Measurements from ENCODE around the gene KAT6B. TPM values are rescaled to one million over a fixed set of nuclear protein-coding genes. Genes with fewer than 3 reads are reported as not detected.
"Not testable (repeated sequence)": the region's sequence is repeated elsewhere in the genome, so short reads cannot be mapped to it uniquely, and the experiment has no call there.

Gene KAT6B
- total RNA-seq, 1 donor from 2014 or later, result 57.3 TPM

DNA sequence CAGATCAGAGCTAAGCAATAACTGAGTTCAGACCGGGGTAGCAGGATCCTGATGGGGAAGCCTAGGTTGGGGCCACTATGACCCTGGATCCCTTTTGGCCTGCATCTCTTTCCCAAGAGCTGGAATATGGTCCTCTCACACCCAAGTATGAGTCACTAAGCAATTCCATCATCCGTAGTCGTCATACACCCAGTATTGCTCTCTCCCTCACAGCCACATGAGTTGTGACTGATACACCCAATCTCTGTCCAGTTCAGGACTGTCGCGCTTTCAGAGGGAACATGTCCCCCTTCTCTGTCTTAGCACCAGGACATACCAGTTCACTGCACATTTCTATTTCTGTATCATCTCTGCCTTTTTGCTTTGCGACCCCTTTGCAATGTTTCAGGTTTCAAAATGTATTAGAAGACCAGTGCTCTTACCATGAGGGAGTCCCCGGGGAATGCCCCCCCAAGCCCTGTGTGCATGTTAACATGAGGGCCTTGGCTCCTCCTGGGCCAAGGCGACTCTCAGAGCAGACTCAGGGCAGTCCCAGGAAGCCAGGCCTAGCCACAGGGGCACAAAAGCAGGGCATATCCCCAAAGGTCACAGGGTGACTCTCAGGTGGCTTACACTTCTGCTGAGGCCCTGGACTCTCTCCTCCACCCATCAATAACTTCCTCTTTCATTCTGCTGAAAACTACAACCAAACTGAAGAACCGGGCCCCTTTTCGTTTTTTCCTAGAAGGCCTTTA is 209.7 kb downstream of the KAT6B start:
- DNase-seq (ENCODE audit: low spot score), result no peak
- ATAC-seq, result no peak
- intact Hi-C loops (cut with DNase I), result no loop called here

DNA sequence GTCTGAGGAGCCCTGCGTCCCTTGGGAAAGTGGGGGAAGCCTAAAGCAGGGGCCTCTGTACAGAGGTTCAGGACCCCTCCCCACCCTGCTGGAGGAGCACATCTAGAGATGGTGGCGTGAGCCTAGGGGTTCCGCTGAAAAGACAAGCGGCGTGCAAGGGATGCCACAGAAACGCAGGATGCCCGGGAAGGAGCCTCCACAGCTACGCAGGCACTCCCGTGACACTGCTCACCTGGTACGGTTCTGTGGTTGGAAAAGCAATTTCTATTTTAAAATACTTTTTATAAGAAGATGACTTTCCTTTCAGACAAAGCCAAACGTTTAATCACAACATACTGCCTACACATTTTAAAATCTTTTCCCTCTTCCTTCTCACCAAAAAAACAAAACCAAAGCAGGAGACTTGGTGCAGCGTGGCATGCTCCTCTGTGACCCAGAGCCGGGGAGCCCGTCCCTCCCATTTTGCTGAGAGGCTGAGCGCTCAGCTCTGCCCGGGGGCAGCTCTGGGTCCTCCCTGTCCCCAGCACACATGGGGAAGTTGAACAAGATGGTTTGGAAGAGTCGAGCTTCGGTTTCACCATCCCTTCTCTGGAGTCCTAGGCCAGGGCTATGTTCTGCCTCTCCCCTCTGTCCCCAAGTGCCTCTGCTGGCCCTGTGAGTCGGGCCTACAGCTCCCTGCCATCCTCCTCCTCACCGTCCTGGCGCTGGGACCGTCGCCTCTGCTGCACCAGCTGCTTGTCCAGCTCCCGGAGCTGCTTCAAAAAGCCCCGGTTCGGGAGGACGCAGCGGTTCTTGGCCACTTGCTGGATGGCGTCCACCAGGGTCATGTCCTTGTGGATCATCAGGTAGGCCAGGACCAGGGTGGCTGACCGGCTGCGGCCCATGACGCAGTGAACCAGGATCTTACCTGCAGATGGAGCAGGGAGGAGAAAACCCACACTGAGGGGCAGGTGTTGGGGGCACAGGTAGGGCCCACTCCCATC is 211.1 kb downstream of the KAT6B start:
- ATAC-seq (no peak), DNase-seq (ENCODE audit: low spot score) (no peak)
- intact Hi-C loops (cut with DNase I), result no loop called here

DNA sequence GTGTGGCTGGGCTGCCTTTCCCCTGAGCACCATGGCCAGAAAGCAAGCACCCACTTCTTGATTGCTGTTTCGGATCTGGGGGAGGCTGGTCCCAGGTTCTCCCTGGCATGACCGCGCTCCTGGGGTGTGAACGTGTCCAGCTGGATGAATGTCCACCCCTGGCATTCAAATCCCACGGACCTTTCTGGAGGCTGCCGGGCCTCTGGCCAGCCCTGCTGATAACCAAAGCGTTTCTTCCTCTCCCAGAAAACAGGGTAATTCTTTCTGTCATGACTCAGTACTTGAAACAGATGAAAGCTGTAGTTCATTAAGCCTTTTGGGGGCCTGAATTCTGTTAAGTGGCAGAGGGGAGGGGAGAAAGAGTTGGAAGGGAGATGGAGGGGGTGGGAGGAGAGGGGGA is 211.9 kb downstream of the KAT6B start:
- ATAC-seq, result no peak
- intact Hi-C loops (cut with DNase I), result no loop called here
- DNase-seq (ENCODE audit: low spot score), result no peak

DNA sequence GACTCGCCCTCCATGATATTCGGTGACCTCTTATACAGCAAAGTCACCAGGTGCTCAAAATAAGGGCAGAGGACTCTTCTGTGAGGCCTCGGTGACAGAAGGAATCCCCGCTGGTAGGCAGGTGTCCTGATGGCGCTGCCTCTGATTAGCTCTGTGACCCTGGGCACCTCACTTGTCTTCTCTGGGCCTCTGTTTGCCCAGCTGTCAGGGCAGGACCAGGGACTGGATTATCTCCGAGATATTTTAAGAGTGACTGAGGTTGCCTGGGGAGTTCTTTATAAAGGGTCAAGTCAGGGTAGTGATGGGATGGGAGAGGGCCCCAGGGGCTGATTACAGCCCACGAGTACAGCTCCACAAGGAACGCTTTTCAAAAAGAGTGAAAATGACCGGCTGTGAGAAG is 214.2 kb downstream of the KAT6B start:
- no peak for ATAC-seq
- no peak for DNase-seq (ENCODE audit: low spot score)
- intact Hi-C loops (cut with DNase I), result no loop called here

DNA sequence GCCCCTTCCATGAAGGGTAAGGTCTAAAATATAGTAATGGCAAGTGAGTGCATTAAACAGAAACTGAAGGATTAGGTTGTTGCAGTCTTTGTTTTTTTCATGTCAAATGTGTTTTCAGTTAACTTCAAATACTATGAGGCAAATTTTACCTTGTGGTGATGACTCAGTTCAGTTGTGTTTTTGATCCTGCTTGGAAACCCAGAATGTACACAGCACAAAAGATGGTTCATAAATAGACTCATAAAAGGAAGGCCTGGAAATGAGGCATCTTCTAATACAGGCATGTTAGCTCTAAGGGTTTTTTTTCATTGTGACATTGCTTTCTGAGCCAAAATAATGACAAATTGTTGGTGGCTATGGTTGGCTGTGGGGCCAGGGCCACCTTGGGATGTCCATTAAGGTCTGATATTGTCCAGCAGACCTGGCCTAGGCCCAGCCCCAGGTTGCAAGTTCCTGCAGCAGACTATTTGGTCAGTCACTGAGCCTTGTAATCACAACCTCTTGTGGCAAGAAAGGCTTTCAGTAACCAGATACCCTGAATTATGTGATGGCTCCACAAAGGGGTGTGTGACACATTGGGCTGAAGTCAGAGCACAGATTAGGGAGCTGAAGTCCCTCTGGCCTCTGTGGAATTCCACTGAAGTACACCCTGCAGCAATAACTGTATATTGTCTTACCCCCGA is 216.0 kb downstream of the KAT6B start:
- intact Hi-C loops (cut with DNase I), result no loop called here
- DNase-seq (ENCODE audit: low spot score) (no peak), ATAC-seq (no peak)

DNA sequence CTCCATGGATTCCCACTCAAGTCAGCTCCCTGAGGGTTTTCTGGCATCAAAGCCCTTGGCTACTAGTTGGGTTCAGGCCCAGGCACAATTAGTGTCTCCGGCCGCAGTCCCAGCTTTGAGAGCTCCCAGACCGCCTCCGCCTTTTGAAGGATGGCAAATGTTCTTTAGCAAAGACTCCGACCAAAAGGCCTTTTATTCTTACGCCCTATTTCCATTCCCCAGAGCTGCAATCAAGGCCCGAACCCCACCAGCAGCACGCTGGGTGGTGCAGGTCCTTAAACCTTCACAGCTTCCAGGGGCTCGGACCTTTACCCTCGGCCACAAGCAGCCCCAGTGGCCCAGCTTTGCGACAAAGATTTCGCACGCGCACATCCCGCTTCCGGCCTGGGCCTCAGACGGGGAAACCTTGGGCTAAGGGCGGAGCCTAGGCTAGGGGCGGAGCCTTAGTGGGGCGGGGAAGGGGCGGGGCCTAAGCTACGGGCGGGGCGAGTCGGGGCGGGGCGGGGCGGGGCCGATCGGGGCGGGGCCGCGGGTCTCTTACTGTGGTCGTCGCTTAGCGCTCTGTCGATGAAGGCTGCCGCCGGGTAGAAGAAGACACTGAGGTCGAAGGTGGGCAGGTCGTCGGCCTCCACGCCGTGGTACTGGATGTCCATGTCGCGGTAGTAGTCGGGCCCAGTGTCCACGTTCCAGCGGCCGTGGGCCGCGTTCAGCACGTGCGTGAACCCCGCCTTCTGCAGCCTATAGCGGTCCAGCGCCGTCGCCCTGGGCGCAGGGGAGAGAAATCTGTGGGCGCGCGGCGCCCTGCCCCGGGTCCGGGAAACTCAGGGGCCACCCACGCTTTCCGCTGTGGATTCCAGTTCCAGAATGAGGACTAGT is 217.1 kb downstream of the KAT6B start:
- DNase-seq (ENCODE audit: low spot score), result no peak
- intact Hi-C loops (cut with DNase I), result no loop called here
- ATAC-seq, result no peak

DNA sequence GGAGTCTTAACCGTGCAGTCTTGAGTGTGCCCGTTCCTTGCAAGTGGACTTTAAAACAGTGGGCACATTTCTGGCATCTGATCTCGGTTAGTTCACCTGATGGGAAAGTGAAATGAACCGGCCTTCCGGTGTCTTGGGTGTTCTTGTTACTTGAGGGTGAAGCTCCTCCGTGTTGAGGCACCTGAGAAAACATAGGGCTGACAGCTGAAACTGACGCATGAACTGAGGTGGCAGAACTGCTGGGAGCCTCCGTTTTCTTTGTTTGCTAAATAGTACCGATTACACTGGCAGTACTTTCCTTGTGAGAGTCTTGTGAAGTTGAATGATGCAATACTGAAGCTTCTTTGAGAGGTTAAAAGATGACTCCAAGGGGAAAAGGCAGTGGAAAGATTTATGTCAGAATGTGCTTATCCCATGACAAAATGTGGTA is 222.3 kb downstream of the KAT6B start:
- intact Hi-C loops (cut with DNase I), result no loop called here

DNA sequence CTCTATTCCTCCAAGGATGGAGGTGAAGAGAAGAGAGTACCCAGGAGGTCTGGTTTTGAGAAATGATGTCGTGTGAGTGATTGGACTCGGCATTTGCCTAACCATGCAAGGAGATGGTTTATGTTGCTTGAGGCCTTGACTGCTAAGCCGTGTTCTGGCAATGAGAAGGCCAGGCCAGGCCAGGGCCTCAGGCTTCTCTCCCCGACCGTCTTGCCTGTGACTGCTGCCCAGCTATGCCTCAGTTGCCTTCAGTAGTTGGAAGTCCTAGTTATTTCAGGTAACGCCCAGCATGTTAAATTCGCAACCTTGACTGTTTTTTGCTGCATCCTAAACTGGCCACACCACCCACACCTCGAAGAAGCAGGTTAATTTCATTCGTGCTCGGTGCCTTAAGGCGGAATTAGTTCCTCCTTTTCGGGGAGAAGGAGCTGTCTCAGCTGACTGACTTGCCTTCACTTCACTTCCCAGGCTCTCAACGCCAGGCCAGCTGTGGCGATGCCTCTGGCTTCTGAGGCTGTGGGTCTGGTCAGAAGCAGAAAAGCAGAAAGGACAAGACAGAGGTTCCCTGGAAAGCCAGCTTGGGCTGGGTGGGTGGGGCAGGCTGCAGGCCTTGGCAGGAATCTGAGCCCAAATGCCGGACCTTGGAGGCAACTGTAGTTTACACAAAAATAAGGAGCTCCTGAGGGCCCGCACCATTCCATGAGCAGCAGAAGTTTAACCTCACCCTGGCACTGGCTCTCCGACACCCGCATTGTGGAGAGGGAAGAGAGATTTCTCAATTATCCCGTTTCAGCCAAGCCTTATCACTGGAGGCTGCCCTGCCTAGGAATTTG is 223.1 kb downstream of the KAT6B start:
- intact Hi-C loops (cut with DNase I), result no loop called here
- DNase-seq (ENCODE audit: low spot score) (no peak), ATAC-seq (peak; percentile 74)

More for the DNA sequence above, 222.3 kb downstream of the KAT6B start:
- ATAC-seq (peak; percentile 88), DNase-seq (ENCODE audit: low spot score) (no peak)

DNA sequence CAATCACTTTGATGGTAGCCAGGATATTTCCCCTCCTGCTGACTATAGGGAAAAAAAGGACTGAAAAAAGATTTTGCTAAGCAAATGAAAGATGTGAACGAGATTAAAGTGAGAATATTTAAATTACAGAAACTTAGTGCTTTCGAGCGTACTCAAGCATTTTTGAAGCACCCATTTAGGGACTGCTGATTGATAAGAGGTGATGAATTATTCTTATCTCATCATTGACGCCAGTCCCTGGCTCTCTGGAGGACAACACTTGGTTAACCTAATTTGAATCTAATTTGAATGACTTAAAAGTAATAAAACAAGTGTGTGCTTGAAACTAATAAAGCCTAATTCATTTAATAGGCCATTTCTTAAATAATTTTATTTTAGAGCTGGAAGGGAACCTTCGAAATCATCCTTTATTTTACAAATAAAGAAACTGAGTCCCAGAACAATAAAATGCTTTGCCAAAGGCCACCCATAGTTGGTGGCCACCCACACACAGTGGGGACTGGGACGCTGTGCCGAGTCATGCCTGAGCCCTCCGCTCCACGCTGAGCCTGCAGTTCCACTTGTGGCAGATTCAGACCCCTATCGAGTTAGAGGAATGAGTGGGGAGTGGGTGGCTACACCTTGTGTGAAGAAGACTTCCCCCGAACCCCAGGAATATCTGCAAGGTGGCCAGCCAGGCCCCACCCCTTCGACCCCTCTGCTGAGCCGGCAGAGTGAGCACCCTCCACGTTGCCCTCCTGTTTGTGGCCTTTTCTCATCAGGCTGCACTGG is 223.9 kb downstream of the KAT6B start:
- DNase-seq (ENCODE audit: low spot score), result no peak
- intact Hi-C loops (cut with DNase I), result no loop called here
- ATAC-seq, result no peak

DNA sequence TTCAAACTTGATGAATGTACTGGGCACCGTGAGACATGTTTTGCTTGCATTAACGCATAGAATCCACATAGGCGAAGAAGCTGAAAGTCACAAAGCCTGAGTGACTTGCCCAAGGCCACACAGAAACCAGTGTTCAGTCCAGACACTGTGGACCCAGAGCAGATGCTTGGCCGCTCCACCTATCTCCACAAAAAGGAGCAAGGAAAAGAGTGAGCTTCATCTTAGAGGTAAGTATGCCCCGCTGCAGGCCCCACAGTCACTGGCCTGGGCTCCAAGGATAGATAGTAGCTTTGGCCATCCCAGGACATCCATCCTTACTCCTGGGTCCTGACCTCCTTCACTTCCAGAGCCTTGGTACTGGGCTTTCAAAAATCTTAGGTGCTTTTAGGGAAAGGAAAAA is 224.9 kb downstream of the KAT6B start:
- ATAC-seq (no peak), DNase-seq (ENCODE audit: low spot score) (no peak)
- intact Hi-C loops (cut with DNase I), result no loop called here

DNA sequence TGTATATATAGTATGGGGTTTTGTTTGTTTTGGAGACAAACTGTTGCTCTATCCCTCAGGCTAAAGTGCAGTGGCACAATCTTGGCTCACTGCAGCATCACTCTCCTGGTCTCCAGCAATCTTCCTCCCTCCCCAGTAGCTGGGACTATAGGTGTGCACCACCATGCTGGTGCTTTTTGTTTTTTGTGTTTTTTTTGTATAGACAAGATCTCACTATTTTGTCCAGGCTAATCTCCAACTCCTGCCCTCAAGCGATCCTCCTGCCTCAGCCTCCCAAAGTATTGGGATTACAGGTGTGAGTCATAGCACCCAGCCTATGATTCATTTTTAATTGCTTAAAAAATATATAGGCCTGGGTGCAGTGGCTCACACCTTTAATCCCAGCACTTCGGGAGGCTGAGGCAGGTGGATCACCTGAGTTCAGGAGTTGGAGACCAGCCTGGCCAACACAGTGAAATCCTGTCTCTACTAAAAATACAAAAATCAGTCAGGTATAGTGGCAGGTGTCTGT is 229.6 kb downstream of the KAT6B start:
- intact Hi-C loops (cut with DNase I); ATAC-seq; DNase-seq (ENCODE audit: low spot score): not testable (repeated sequence)

DNA sequence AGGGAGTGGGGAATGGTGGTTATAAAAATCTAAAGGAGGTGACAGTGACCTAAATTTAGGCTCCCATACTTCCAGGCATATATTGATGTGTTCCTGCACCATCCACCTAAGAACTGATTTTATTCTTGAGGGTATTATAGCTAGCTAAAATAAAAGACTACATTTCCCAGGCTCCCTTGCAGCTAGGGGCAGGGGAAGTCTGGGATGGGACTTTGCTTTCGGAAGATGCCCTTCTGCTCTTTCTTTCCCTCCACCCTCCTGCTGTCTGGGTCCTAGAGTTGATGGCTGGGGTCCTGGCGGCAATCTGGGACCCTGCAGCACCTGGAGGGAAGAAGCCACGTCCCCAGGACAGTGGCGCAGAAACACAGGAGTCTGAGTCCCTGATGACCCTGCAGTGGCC is 231.3 kb downstream of the KAT6B start:
- intact Hi-C loops (cut with DNase I), result no loop called here
- ATAC-seq (no peak), DNase-seq (ENCODE audit: low spot score) (no peak)

DNA sequence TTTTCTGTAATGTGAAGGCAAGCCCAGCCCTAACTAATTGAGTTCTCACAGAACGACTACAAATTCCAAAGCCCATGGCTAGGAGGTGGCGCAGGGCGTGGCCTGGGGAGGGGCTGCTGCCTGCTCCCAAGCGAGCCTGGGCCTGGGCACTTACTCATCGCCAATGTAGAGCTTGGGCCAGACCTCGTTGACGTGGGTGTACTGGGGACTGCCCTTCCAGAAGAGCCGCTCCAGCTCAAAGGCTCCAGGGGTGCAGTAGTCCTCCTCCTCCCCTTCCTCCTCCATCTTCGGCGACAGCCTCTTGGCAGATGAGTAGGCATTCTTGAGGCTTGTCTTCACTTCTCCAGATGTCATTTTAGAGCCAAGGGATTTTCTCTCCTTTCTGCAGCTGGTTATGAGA is 231.8 kb downstream of the KAT6B start:
- intact Hi-C loops (cut with DNase I), result no loop called here
- DNase-seq (ENCODE audit: low spot score) (no peak), ATAC-seq (no peak)

DNA sequence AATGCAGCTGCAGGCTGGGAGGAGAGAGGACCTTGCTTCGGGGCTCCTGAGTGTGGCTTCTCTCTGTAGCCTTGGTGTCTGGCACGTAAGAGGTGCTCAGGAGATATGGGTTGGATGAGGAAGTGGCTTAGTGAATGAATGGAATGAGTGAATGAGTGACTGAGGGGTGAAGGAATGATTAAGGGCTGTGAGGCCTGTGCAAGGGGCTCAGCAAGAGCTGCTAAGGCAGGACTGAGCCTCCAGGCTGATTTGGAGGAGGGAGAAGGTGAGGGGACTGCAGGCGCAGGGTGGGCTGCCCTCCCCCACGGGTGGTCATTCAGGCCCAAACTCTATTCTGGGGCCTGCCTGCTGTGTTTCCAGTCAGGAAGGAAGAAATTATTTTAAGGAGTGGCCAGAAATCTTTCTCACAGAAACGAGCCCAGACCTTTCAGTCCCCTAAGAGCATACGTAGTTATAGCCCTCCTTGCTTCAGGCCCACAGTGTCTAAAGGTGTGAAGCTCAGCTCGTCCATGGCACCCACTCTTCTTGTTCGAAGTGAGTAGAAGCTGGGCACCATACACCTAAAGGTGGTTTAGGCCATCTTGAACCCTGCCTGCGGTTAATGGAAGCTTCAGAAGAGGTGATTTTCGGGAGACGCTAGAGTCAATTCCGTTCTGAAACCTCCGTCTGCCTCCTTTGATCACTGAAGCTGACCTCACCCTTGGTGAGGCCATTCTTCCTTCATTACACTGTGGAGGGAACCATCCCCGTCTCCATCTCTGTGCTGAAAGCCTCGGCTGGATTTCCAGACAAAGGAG is 235.5 kb downstream of the KAT6B start:
- ATAC-seq, result peak; percentile 39
- intact Hi-C loops (cut with DNase I), result no loop called here
- DNase-seq (ENCODE audit: low spot score), result no peak

DNA sequence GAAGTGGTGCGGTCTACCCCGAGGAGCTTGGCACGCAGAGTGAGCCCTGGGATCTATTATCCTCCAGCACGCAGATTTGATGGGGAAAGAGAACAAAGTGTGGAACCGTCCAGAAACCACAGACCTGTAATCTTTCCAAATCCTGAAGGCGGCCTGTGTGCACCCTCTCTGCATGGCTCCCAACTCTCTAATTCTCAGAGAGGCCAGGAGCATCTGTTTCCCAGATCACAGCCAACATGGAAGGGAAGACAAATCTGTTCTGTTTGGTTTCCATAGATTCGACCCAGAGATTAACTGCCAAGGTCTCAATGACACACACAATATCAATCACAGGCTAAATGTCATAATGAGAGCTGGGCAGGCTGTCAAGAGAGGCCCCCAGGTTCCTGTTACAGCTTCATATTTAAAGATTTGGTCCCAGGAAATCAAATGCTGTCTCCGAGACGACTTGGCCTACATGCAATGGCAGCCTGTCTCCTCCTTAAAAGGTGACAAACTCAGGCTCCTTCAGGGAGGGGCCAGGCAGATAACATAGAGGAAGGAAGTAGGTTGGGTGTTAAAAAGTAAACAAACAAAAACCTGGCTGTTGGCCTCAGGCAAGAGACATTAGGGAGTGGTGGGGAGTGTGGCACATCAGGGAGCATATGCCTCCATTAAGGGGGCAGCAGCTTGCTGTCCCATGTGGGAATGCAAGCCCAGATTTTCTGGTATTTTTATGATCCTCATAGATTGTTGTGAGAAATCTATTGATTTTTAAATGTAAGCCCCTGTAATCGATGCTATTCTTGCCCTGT is 236.3 kb downstream of the KAT6B start:
- DNase-seq (ENCODE audit: low spot score), result peak; percentile 70
- intact Hi-C loops (cut with DNase I), result no loop called here
- ATAC-seq, result peak; percentile 94

All from sciatic nerve (tissue), 2 donors.